Effector CD8-positive, alpha-beta T cell (primary cell): ENCODE results near the gene CCDC85C.

Experiments used
- DNase-seq: peaks from one replicate; lab custom pipeline; 2025; lab: John Stamatoyannopoulos, UW

Gene CCDC85C

GRCh38 chr14:99522934-99523703 lies 80.9 kb downstream of the CCDC85C start:
- no peak for DNase-seq

GRCh38 chr14:99522457-99522891 lies 81.5 kb downstream of the CCDC85C start:
- DNase-seq = no peak

GRCh38 chr14:99522025-99522401 lies 82.0 kb downstream of the CCDC85C start:
- DNase-seq = no peak

GRCh38 chr14:99521176-99522024 lies 82.6 kb downstream of the CCDC85C start:
- no peak for DNase-seq

- no peak for DNase-seq
Observed at GRCh38 chr14:99520571-99521081, 83.4 kb downstream of the CCDC85C start.

- no peak for DNase-seq
Observed at GRCh38 chr14:99519931-99520421, 84.0 kb downstream of the CCDC85C start.

GRCh38 chr14:99519347-99519881 lies 84.6 kb downstream of the CCDC85C start:
- no peak for DNase-seq

GRCh38 chr14:99518441-99519346 lies 85.3 kb downstream of the CCDC85C start:
- DNase-seq = peak; percentile 80

GRCh38 chr14:99517643-99518381 lies 86.2 kb downstream of the CCDC85C start:
- no peak for DNase-seq

- no peak for DNase-seq
Observed at GRCh38 chr14:99516871-99517642, 87.0 kb downstream of the CCDC85C start.

- DNase-seq = no peak
Observed at GRCh38 chr14:99516156-99516870, 87.7 kb downstream of the CCDC85C start.

GRCh38 chr14:99515301-99516155 lies 88.5 kb downstream of the CCDC85C start:
- DNase-seq = no peak

GRCh38 chr14:99514552-99515300 lies 89.3 kb downstream of the CCDC85C start:
- no peak for DNase-seq

GRCh38 chr14:99513946-99514551 lies 90.0 kb downstream of the CCDC85C start:
- DNase-seq = no peak

GRCh38 chr14:99513183-99513694 lies 90.8 kb downstream of the CCDC85C start:
- no peak for DNase-seq

GRCh38 chr14:99512571-99513182 lies 91.3 kb downstream of the CCDC85C start:
- no peak for DNase-seq
